SW 1271 (cell line): ENCODE data around the gene LIAS.
"Not testable (repeated sequence)": the region's sequence is repeated elsewhere in the genome, so short reads cannot be mapped to it uniquely, and the experiment has no call there.

Experiments used
- DNase-seq, 2 experiments: peaks; one replicate each; lab custom pipeline; 2025; lab: John Stamatoyannopoulos, UW

LIAS gene

DNA sequence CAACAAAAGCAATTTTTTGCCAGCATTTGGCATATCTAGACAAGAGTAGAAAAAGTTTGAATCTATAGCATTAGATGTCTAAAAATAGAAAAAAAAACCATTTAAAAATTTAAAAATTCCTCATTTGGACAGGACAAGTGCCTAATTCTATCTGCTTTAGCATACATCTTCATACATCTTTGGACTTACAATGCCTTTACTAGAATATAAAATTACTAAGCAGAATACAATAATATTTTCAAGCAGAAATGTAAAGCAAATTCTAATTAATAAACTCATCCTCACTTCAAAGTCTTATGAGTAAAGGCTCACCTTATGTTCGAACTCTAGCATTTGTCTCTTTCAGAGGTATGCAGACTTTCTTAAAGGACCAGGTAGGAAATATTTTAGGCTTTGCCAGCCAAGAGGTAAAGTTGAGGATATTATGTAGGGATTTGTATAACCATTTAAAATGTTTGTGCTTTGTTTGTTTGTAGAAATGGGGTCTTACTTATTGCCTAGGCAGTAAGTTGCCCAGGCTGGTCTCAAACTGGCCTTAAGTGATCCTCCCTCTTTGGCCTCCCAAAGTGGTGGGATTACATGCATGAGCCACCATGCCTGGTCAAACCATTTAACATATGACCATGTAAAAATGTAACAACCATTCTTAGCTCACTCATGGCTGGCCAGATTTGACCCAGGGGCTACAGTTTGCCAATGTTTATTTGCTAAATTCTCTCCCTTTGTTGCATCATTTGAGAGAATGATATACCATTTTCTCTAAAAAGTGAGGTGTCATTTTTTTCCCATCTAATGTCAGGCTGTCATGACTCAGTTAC lies 39.3 kb downstream of the LIAS start:
- no peak for DNase-seq

DNA sequence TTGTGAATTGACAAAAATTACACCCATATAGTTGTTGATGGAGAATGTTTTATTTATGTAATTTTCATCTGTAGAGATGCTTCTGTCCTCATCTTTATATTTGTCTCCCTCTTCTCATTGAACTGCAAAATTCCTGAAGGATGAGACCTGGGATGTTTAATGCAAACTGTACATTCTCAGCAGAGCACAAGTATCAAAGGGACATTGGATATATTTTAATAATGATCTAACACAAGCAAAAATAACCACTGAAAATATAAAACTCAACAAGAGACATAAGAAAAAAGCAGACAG lies 39.8 kb downstream of the LIAS start:
- no peak for DNase-seq

DNA sequence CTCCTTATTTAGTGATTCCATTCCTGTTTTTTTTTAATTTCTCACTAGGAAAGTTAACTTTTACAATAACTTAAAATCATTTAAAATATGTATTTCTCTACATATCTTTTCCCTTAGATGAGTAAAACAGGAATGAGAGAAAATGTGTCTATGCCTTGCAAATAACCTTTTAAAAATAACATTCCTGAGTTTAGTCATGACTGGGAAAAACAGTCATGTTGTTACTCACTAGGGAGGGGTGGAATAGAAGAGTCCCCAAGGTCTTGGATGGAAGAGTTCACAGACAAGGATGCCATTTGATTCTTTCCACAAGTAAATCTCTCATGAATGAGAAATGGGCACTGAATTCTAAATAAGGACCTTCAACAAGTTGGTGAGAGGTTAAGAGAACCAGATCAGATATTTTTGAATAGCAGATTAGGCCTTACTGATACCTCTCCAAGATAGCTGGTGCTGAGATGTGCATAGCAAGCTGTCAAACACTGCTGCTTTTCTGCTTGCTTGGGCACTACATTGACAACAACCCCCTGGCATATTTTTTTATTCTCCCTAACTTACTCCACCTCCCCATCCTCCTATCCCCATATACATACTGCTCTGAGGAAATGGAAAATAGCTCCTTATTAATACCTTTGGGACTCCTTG lies 43.3 kb downstream of the LIAS start:
- no peak for DNase-seq

DNA sequence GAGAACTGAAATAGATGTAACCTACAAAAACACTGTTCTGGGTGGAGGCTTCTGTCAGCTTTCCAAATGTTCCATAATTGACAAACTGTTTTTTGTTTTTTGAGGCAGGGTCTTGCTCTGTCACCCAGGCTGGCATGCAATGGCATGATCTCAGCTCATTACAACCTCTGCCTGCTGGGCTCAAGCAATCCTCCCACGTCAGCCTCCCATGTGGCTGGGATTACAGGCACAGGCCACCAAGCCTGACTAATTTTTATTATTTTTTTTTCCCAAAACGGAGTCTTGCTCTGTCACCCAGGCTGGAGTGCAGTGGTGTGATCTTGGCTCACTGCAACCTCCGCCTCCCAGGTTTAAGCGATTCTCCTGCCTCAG lies 43.8 kb downstream of the LIAS start:
- not testable (repeated sequence) for DNase-seq

DNA sequence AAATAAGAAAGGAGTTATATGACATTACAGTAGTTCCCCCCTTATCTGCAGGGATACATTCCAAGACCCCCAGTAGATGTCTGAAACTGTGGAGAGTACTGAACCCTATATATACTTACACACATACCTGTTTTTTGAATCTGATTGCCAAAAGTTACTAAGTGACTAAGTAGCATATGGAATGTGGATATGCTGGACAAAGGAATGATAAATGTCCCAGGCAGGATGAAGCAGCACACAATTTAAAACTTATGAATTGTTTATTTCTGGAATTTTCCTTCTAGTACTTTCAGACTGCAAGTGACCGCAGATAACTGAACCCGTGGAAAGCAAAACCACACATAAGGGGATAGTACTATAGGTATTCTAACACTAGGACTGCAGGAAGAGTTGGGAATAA lies 45.7 kb downstream of the LIAS start:
- DNase-seq, result no peak

DNA sequence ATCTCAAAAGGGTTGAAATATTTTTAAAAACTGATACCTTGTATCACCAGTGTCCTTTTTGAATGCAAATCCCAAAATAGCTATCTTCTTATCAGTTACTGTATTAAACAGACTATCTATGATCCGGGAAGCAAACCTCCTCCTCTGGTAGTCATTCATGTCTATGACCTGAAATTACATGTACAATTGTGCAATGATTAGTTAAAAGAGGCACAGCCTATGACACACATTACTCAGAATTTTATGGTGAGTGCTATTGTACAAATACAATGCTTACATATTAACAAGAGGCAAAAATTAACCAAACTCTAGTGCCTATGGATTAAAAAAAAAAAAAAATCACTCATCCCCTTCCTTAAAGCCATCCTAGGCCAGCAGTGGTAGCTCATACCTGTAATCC lies 46.7 kb downstream of the LIAS start:
- no peak for DNase-seq

DNA sequence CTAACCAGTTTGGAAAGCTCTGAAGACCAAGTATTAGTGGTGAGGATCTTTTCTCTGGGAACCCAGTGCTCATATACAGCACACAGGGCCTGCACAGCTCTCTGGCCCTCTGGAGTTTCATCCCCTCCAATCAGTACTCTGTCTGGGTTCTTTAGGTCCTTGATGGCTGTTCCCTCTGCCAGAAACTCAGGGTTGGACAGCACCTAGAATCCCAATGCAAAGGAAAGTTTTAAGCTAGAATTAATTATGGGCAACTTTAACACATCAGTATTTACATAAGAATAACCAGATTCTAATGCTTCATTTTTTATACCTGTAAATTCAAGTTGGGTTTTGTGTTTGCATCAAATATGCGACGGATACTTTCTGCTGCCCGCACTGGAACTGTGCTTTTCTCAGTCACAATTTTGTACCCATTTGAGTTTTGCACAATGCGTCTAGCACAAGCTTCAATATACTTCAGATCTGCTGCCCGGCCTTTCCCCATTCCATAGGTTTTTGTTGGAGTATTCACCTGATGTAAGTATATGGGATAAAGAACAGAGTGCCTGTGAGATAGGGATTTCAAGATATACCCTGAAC lies 51.6 kb downstream of the LIAS start:
- no peak for DNase-seq

DNA sequence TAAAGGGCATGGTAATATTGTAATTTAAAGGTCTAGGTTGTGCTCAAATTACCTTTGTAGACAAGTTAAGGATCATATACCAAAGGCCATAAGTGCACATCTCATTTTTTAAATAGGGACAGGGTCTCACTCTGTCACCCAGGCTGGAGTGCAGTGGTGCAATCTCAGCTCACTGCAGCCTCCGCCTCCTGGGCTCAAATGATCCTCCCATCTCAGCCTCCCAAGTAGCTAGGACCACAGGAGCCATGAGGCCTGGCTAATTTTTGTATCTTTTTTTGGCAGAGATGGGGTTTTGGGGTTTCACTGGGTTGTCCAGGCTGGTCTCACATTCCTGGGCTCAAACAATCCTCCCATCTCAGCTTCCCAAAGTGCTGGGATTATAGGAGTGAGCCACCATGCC lies 55.4 kb downstream of the LIAS start:
- DNase-seq, result not testable (repeated sequence)

DNA sequence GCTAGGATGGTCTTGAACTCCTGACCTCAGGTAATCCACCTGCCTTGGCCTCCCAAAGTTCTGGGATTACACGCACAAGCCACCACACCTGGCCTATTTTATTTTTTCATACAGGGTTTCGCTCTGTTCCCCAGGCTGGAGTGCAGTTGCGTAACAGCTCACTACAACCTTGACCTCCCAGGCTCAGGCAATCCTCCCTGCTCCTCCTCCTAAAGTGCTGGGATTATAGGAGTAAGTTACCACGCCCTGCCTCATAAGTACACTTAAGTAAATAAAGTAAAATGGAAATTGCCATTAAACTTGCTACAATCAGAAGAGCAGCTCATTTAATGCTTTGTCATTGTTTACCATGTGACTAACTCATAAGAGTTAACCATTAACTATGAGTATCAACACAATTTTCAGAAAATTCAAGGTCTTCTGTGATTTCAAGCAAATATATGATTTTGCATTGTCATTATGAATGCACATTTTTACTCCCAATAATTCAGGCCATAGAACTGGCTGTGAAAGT lies 56.1 kb downstream of the LIAS start:
- DNase-seq, result no peak

DNA sequence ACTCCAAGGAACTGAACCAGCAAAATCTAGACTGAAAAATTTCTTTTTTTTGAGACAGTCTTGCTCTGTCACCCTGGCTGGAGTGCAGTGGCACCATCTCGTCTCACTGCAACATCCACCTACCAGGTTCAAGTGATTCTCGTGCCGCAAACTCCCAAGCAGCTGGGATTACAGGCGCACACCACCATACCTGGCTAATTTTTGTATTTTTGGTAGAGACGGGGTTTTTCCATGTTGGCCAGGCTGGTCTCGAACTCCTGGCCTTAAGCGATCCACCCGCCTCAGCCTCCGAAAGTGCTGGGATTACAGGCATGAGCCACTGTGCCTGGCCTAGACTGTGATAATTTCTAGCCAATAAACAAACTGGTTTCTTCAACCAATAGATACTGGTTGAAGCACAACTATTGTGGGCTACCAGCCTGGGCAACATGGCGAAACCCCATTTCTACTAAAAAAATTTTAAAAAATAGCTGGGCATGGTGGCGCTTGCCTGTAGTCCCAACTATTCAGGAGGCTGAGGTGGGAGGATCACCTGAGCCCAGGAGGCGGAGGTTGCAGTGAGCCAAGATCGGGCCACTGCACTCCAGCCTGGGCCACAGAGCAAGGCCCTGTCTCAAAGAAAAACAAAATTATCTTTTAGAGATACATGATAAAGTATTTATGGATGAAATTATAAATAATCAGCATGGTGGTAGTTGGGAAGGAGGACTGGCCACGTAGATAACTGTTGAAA lies 57.0 kb downstream of the LIAS start:
- not testable (repeated sequence) for DNase-seq

DNA sequence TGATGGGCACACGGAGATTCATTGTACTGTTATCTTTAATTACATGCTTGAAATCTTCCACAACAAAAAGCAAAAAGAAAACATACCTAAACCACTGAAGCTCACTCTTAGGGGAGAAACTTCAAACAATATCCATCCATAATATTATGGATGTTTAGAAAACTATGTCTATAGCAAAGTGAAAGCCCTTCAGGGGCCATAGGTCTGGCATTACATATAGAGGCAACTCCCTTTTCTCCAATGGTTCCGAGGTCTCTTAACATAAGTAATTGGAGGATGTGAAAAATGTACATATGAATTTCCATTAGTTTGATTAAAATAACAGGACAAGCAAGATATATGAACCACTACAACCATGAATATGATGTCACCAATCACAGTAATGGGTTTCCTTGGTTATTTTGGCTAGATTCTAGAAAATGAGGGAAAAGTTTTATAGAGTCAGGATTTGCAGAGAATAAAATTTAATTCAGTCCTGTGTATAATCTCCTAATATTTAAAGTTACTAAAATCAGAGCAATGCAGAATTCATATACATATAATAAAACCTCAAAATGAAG lies 57.6 kb downstream of the LIAS start:
- DNase-seq, result no peak

DNA sequence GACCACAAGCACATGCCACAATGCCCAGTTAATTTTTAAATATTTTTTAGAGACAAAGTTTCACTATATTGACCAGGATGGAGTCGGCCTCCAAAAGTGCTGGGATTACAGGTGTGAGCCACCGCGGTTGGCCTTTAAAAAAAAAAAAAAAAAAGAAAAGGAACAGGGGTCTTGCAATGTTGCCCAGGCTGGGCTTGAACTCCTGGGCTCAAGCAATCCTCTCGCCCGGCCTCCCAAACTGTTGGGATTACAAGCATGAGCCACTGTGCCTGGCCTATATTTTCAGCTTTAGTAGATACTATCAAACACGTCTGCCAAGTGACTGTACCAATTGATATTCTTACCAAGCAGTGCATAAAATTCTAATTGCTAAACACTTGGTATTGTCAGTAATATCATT lies 59.6 kb downstream of the LIAS start:
- no peak for DNase-seq

DNA sequence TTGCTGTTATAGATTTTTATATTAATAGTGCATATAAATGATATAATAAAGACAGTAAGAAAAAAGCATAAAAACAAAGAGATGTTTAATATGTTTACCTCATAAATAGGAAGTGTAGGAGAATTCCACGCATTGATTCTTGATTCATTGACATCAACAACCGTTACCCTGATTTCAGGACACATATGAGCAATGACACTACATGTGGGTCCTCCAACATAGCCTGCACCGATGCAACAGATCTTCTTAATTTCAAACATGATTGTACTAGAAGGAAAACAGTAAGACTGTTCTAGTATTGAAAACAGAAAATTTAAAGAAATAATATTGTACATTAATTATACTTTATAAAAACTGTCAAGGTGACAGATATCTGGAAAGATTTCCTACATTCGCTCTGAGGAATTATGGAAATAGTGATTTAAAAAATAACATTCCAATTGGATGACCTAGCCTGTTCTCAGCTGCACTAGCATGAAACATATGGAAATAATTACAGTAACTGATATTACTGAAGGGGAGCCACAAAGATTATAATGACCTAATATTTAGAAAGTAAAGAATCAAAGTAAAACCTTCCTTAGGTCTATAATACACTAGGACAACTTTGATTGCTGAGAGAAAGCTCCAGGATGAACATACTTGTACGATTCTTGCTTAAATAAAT lies 62.5 kb downstream of the LIAS start:
- DNase-seq, result no peak

DNA sequence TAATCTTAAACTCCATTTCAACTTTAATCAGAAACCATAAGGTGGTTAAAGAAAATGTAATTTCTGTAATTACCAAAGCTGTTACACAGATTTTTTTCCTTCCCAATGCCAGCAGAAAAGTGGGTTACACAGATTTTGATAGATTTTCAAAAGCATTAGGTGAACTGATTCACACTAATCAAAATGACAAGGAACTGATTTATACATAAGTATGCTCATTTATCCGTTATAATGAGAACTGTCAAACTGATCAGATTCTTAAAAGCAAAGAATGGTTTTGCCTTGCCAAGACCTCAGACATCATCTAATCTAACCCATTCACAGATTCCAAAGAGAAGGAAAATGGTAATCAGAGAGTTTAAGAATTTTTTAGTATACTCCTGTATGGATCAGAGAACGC lies 63.2 kb downstream of the LIAS start:
- DNase-seq, result no peak

DNA sequence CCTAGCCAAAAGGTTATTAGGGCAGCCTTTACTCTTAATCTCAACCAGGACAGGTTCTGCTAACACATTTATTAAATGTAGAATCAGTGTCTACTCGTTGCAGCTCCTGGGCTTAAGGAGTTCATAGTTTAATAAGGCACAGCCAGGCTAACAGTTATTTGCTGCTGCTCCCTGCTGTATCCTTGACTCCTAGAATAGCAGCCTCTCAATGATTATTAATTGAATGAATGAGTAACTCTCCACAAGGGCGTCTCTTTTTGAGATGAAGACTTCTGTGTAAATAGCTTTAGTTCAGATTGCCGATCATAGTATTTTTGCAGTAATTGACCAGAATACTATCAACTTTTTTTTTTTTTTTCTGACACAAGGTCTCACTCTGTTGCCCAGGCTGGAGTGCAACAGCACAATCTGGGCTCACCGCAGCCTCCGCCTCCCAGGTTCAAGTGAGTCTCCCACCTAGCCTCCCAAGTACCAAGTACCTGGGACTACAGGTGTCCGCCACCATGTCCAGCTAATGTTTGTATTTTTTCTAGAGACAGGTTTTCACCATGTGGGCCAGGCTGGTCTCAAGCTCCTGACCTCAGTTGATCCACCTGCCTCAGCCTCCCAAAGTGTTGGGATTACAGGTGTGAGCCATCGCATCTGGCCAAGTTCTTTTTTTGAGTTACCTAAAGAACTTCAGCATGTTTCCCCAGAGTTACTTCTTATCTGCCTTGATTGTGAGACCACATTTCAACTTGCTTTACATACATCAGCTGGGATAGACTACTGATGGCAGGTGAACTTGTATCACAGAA lies 65.5 kb downstream of the LIAS start:
- DNase-seq, result no peak

DNA sequence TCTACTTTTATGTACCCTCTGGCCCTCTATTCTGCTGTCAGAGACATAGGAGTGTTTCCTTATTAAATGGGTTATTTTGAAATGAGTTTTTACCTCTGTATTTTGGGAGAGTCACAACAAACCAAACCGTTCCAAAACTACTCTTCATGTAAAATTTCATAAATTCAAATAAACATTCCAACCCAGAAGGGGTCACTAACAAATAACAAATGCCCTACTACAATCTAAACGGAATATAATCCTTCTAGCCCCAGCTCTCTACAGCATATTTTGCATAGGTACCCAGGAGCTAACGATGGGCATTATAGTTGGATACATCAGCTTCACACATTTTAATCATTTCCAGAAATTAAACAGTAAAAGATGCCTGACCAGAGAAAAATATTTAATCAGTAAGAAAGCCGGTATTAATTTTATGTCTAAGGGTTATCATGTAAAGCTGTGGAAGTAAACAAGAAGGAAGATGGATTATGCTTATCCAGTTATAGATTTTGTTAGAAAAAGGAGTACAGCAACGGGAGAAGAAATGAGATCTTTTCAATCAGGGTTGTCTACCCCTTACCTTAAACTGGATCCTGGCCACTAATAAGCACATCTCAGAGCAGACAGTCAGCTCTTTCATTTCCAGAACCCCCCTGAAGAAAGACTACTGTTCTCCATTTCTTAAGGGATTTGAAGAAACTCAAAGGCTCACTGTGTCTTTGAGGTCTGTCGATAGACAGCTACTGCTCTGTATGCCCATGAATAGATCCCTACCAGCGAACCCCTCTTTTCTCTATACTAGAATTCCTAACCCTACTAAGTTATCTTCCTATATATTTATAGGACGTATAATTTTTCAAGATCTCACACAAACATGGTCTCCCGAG lies 67.2 kb downstream of the LIAS start:
- DNase-seq, result no peak

DNA sequence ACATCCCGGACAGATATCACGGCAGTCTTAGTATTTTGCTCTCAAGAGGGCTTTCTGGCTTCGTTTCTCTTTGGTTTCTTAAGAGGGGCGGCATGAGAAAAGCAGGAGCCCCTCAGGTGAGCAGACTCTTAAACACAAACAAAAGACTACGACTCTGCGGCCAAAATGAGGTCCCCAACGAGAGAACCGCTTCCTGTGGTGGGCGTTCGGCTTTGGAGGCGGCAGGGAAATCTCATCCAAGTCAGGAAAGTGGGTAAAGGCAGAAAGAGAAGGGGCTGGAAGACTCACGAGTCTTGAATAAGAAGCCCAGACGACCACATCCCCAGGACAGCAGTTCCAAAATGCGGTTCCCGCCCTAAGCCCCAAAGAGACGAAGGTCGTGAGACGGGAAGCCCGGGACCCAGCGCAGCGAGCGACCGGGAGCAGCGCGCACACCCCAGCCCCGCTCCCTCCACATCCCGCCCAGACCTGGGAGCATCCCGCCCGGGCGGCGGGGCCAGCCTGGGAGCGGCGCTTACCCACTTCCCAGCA lies 68.0 kb downstream of the LIAS start:
- peak in 1 of 2 experiments; percentile 42 for DNase-seq

DNA sequence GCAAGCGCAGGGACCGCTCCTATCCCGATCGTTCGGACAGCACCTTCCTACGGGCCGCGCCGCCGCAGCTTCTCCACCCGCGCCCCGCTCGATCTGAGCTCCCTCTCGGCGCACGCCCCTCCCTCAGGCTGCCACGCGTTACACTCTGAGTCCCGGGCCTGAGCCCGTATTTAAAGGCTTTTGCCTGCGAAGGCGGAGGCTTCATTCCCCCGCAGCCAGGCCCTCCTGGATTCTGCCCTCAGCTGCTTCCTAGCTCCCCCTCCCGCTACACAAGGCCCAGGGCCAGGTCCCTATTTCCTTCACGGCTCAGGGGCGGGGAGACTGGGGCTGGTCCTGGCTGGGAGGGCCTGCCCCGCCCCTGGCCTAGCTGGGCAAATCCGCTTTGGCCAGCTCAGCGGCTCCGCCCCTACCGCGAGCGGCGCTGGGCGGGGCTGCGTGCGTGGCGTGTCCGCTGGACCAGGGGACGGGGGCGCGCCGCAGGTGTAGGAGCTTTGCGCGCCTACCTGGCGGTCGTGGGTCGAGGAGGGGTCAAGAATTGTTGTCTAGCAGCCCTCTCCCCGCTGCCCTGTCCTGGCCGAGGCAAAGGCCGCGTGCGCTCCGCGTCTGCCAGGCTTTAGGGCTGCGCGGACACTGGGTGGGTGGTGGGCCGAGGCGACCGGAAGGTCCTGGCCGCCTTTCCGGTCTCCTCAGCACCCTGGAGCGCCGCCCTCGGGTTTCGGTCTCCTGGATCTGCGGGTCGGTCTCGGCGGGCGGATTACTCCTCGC lies 68.6 kb downstream of the LIAS start, which contains the start of gene UGDH:
TSS of gene UGDH (minus strand) at position 144 of the 765 bp plus-strand sequence. CDS start 5,927 bp downstream, outside the sequence.
- DNase-seq, result peak; percentile 95 to 96

DNA sequence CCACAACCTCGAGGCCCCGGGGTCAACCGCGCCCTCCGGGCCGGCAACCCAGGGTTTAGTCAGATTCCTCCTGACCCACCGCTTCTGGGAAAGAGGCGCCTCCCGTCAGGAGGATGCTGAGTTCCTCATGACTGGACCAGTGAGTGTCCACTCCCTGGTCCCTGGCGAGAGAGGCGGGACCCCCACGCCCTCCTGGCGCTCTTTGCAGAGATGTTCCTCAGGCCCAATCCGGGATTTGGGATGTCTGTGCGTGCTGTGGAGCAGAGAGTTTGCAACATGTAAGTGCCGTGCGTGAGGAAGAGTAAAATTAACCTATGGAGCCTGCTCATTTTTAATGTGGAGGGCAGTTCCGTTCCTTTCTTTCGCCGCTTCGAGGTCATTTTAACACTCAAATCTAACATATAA lies 69.2 kb downstream of the LIAS start:
- no peak for DNase-seq
